GM18508 (cell line): ENCODE measurements around the gene TNFRSF6B.

Experiments used
- ATAC-seq: cut with Tn5 transposase; IDR thresholded peaks from one replicate; pipeline ENCODE4 v1.9.1; 2021; ENCODE audit warnings: moderate number of reproducible peaks; ENCODE audit not compliant: insufficient read depth, unreplicated experiment

Gene TNFRSF6B

DNA sequence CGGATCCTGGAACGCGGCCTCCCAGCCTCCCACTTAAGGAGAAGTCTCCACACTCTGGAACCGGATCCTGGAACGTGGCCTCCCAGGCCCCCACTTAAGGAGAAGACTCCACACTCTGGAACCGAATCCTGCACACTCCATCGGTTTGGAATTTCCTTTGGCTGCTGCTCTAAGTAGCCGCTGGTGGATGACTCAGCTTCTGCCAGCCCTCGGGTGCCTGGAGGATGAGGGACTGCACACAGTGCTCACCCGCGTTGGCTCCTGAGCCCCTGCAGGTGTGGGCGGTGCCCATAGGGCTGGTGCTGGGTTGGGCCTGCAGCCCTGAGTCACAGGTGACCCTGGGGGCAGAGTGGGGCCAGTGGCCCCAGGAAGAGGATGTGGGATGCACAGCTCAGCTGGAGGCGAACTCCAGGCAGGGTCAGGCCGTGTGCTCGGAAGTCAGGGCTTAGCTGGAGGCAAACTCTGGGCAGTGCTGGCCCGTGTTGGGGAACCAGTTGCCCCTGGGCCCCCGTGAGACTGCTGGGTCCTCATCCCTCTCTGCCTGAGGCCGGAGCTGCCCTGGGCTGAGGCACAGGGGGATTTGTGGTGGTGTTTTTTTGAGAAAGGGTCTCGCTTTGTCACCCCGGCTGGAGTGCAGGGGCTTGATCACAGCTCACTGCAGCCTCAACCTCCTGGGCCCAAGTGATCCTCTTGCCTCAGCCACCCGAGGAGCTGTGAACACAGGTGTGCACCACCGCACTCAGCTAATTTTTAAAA, 13.9 kb upstream of the TNFRSF6B start:
- ATAC-seq: no peak

DNA sequence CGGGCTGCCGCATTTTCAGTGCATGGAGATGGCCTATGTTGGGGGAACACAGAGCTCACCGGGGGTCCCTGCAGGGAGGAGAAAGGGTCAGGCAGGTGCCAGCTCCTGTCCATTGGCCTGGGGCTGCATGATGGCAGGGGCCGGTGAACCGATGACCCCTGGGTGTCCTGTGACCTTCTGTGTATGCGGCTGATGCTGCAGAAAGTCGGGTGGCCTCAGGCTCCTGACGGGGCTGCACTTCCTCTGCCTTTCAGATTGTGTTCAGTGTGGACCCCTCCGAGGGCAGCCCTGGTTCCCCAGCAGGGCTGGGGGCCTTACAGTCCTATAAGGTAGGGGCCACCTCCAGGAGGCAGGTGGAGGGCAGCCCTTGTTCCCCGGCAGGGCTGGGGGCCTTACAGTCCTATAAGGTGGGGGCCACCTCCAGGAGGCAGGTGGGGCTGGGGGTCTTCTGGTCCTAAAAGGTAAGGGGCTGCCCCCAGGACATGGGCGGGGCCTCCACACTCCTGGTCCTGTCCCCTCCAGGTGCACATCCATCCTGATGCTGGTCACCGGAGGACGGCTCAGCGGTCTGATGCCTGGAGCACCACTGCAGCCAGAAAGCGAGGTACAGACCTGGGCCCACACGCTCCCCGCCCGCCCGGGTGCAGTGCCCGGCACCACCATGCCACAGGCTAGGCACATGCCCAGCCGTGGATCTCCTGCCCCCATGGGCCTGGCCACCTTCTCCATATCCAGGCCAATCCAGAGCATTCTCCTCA, 11.0 kb upstream of the TNFRSF6B start:
- no peak for ATAC-seq

DNA sequence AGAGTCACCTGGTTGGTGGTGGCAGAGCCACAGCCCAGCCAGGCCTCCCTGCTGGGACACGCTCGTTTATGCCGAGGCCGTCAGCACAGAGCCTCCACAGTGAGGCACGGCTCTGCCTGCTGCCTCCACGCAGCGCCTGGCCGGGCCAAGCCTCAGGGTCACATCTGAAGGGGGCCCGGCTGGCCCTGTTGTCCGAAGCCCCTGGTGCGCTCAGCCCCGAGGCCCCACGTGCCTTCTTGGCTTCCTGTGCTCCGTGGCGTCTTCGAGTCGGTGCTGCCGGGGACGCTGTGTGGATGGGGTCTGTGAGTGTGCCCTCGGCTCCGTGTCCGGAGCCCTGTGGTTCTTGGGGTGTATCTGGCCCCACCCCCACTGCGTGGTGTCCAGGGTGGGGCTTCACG, 10.4 kb upstream of the TNFRSF6B start:
- no peak for ATAC-seq

DNA sequence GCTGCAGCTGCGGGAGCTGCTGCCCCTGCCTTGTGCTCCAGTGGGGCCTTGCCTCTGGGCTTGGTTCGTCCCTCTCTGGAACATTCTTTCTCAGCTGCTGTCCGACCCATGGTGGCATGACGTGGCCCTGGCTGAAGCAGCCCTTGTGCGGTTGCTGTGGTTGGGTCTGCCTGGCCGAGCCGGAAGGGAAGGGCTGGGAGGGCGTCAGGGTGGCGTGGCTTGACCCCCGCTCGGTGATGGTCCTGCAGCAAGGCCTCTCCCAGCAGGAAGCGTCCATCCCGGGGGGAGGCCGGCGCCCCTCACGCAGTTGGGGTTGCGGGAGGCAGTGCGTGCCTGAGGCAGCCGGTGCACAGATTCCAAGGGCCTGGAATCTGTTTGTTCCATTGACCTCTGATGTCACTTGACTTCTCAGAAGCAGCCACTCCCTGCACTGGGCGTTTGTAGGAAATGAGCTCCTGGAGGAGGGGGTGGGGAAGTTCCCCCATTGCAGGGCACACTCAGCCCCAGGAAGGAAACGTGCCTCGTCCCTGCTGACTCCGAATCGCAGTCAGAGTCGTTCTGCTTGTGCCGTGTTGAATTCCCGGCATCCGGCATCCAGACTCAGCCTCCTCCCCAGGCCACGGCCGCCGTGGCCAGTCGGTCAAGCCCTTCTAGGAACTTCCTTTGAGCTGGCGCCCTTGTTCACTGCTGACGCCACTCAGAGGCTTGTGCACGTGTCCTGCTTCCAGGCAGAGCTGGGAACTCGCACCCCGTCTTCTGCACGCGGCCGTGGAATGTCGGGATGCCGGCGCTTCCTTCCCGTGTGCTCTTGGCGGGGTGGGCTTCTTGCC, 9.7 kb upstream of the TNFRSF6B start:
- no peak for ATAC-seq

DNA sequence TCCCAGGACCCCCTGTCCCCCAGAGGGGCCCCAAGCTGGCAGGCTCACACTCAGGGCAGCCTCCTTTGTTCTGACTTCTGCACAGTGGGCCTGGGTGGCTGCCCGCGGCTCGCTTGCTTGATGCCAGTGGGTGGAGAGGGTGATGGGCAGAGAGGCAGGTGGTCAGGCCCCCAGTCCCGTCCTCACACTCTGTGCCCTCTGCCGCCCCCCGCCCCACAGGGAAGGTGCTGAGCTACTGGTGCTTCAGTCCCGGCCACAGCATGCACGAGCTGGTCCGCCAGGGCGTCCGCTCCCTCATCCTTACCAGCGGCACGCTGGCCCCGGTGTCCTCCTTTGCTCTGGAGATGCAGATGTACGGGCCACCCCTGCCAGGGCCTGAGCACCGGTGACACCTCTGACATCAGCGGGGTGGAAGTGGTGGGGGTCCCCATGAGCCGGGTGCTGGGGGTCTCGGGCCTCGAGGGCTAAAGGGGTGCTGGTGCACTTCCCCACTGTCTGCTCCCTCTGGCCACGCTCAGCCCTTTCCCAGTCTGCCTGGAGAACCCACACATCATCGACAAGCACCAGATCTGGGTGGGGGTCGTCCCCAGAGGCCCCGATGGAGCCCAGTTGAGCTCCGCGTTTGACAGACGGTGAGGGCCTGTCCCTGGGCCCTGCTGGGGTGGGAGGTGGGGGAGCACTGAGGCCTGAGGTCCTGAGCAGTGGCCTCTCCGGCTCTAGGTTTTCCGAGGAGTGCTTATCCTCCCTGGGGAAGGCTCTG, 8.9 kb upstream of the TNFRSF6B start:
- ATAC-seq: no peak

DNA sequence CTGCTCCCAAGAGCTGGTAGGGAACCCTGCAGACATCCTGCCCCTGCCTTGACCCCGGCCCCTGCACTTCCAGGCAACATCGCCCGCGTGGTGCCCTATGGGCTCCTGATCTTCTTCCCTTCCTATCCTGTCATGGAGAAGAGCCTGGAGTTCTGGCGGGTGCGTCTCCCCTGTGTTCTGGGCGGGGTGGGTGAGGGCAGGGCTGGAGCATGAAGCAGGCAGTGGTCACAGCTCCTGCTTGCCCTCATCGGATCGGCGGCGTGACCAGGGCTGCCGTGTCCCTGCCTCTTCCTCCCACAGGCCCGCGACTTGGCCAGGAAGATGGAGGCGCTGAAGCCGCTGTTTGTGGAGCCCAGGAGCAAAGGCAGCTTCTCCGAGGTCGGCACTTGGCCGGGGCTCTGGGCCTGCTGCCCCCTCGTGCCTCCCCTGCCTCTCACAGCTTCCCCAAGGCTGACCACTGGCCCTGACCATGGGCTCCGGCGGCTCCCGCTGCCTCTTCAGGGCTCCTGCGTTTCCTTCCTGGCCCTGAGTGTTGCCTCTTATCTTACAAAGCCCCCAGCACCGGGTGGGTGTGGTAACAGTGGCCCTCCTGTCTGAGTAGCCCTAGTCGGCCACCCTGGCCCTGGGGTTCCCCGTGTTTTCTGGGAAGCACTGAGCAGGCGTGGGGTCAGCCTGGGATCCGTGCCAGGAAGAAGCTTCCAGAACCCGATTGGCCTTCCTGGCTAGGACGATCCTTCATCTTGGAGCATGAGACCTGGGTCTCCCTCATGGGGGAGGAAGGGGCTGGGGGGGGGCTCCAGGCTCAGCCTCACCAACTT, 8.0 kb upstream of the TNFRSF6B start:
- ATAC-seq: no peak

DNA sequence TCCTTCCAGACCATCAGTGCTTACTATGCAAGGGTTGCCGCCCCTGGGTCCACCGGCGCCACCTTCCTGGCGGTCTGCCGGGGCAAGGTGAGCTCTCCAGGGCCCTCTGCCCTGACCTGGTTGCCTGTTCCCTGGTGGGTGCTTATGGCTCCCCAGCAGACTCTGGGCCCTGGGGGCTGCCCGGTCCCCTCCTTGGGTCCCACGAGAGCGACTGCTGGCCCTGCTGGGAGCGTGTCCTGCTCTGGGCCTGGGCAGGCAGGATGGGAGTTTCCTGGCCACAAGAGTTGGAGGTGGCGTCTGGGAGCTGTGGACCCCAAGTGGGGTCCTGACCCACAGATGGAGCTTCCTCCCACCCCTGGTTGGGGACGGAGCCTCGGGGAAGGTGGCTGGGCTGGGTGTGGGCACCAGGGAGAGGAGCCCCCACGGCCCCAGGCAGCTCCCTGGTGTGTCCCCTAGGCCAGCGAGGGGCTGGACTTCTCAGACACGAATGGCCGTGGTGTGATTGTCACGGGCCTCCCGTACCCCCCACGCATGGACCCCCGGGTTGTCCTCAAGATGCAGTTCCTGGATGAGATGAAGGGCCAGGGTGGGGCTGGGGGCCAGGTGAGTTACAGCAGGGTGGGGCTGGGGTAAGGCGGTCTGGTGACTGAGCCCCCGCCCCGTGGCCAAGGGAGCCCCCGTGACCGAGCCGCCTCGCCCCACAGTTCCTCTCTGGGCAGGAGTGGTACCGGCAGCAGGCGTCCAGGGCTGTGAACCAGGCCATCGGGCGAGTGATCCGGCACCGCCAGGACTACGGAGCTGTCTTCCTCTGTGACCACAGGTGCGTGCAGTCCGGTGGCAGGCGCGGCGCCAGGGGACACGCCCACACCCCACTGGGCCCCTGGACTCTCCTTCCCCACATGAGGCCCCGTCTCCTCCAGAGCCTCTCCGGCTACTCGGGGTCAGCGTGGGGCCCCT, 7.1 kb upstream of the TNFRSF6B start:
- ATAC-seq: no peak

DNA sequence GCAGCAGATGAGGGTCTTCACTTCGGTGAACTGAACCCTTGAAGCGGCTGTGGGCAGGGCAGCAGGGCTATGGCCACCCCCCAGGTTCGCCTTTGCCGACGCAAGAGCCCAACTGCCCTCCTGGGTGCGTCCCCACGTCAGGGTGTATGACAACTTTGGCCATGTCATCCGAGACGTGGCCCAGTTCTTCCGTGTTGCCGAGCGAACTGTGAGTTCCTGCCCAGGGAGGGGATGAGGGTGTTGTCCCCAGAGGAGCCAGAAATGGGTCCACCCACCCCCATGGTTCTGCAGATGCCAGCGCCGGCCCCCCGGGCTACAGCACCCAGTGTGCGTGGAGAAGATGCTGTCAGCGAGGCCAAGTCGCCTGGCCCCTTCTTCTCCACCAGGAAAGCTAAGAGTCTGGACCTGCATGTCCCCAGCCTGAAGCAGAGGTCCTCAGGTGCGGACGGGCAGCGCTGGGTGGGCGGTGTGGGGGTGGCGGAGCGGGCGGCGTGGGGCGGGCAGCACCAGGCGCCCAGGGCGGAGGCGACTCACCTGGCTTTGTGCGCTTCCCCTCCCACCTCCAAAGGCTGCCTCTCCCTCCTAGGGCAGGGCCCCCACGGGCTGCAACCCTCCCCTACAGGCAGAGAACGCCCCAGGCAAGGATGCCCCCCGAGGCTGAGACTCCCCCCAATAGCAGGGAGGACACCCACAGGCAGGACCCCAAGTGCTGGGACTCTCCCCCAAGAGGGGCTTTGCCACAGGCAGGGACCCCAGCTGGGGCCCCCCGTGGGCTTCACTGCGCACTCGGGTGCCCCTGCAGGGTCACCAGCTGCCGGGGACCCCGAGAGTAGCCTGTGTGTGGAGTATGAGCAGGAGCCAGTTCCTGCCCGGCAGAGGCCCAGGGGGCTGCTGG, 6.2 kb upstream of the TNFRSF6B start:
- no peak for ATAC-seq

DNA sequence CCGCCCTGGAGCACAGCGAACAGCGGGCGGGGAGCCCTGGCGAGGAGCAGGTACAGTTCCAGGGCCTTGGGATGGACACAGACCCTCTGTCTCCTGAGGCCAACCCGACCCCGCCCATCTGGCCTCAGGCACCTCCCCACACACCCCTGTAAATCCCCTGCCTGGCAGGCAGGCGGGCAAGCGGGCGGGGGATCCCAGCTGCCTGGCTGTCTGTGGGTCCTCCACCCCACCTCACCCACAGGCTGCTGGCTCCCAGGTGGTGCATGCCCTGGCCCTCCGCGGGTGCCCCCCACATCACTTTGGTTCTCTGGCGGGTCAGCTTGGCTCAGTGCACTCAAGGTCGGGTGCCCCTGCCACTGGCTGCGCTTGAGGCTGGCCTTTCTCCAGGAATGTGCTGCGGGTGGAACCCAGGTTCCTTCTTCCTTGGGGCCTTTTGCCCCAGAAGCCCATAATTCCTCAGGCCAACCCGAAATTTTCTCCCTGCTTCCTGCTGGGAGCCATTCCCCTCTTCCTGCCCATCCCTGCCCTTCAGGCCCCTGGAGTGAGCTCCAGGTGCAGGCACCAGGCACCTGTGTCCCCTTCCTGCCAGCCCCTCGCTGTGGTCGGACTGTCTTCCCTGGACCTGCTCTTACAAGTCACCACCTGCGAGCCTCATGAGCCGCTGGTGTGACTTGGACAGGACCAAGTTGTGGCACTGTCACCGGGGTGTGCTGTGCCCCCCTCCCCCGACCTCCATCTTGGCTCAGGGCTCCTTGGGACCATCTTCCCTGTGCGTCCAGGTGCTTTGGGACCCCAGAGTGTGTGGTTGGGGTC, 5.3 kb upstream of the TNFRSF6B start:
- no peak for ATAC-seq

DNA sequence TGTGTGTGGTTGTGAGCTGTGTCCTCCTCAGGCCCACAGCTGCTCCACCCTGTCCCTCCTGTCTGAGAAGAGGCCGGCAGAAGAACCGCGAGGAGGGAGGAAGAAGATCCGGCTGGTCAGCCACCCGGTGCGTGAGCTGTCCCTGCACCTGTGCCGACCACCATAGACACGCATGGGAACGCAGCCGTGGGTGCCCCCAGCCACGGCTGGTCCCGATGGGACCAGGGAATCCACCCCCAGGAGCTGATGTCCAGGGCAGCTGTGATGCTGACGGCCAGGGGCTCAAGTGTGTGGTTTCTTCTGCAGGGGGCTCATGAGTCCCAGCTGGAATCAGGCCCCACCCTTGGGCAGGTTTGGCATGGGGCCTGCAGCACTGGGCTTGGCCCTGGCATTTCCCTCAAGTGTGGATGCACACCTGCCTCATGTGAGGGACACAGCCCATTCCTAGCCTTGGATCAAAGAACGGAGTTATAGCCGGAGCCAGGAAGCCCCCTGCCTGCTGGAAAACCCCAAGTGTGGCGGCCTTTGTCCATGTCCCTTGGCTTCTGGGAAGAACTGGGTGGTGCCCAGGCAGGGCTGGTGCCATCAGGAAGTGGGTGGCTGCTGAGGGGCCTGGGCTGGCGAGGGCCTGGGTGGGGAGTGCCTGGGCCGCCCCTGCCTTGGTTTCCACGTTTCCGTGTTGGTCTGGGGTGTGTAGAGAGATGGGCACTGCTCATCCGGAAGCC, 4.6 kb upstream of the TNFRSF6B start:
- ATAC-seq: no peak

DNA sequence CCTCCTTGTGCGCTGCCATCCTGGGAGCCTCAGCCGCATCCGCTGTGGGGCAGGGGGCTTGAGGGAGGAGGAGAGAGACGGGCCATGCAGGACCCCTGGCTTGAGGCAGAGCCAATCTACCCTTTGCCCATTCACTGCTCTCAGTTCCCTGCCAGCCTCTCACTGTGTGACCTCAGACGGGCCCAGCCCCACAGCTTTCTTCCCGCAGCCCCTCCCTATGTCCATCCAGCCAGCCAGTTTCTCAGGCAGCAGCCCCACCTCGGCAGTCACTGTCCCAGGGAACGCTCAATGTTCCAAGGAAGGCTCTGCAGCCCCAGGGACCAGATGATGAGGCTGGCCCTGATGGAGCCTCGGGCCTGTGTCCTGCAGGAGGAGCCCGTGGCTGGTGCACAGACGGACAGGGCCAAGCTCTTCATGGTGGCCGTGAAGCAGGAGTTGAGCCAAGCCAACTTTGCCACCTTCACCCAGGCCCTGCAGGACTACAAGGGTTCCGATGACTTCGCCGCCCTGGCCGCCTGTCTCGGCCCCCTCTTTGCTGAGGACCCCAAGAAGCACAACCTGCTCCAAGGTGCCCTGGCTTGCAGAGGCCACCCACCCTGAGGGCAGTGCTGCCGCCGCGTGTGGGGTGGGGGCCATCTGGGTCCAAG, 3.9 kb upstream of the TNFRSF6B start:
- no peak for ATAC-seq

DNA sequence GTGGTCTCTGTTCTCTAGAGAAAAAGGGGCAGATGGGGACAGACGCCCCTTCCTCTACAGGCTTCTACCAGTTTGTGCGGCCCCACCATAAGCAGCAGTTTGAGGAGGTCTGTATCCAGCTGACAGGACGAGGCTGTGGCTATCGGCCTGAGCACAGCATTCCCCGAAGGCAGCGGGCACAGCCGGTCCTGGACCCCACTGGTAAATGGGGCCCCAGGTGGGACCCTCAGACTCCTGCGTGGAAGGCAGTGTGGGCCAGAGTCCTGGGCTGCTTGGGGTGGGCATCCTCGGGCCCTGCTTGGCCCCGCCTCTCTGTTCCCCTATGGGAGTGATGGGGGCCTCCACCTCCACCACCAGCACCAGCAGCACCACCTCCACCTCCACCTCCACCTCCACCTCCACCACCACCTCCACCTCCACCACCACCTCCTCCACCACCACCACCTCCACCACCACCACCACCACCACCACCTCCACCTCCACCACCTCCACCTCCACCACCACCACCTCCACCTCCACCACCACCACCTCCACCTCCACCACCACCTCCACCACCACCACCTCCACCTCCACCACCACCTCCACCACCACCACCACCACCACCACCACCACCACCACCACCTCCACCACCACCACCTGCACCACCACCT, 3.2 kb upstream of the TNFRSF6B start:
- ATAC-seq: no peak

DNA sequence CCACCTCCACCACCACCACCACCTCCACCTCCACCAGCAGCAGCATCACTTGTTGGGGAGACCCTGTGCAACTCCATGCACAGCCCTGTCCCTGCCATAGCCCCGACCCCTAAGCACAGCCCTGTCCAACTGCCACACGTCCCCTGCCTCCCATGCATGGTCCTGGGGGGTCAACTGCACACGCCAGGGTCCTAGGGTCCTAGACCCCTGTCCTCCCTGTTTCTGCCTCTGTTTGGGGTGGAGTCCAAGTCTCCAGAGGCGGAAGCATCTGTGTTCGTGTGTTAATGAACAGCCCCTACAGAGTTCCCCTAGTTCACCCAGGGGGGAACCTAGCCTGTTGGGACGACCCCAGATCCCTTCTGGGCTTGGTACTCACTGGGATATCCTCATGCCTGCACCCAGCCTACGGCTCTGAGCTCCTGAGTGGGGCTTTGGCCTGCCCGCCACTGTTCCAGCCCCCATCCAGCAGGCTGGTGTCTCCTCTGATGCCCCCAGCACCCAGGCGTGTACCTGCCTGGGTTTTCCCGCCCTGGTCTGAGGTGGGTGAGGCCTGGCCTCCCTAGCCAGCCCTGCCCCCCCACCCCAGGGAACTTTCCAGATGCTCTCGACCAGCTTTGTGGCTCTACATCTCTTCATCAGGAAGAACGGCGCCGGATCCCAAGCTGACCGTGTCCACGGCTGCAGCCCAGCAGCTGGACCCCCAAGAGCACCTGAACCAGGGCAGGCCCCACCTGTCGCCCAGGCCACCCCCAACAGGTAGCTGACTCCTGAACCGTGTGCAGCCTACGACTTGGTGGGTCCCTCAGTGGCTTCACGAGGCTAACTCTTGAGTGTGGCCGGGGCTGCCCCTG, 2.5 kb upstream of the TNFRSF6B start:
- ATAC-seq: no peak
